Mucosa of stomach (tissue), 1 donor: ENCODE measurements around the gene MED26.

Source experiments
- H3K27me3 ChIP-seq: one replicate; pipeline ENCODE4 v1.7.0; 2013; ENCODE audit warnings: mild to moderate bottlenecking, low read length; ENCODE audit not compliant: control insufficient read depth, insufficient read depth
- H3K36me3 ChIP-seq: one replicate; pipeline ENCODE4 v1.7.0; 2013; ENCODE audit warnings: low read length; ENCODE audit not compliant: control insufficient read depth, insufficient read depth
- H3K4me1 ChIP-seq: one replicate; pipeline ENCODE4 v1.7.0; 2013; ENCODE audit warnings: mild to moderate bottlenecking, low read length; ENCODE audit not compliant: control insufficient read depth, insufficient read depth
- H3K4me3 ChIP-seq: one replicate; pipeline ENCODE4 v1.7.0; 2013; ENCODE audit warnings: low read length
- H3K9ac ChIP-seq: one replicate; pipeline ENCODE4 v1.7.0; 2013; ENCODE audit warnings: mild to moderate bottlenecking, low read length, moderate library complexity
- H3K9me3 ChIP-seq: one replicate; pipeline ENCODE4 v1.7.0; 2013; ENCODE audit warnings: mild to moderate bottlenecking, low read length, moderate library complexity; ENCODE audit not compliant: control insufficient read depth
- donor health status: Pancreatic carcinoma.

Gene MED26

DNA sequence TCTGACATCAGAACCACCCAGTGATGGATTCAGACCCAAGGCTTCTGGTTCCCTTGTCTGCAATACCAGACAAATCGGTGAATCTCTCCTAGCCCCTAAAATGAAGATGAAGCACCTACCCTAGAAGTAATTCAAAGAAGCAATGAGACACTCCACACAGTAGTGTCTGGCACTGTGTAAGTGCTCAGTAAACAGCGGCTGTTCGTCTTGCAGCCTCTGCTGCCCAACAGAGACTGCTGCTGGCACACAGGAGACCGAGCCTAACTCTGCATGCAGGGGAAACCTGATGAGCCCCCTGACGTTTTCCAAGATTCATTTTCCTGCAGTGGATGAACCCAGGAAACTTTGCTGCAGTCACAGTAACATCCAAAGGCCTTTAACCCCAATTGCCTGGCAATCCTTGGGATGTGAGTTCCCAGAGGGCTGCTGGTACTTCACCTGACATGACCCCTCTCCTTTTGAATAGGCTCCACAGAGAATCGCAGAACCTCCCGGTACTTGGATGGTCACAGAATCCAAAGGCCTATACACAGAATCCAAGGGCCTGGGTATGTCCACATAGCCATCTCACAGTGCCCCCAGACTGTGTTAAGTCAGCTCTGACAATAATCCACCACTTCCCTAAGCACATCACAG is 6.7 kb downstream of the MED26 start:
- Histone ChIP-seq H3K4me1 (peaks cover 20% of the 10 kb centered on the region), H3K4me3 (no peak overlapping the region), H3K9ac (no peak overlapping the region), H3K9me3 (no peaks in the 10 kb centered on the region), H3K27me3 (no peaks in the 10 kb centered on the region), H3K36me3 (no peaks in the 10 kb centered on the region)

DNA sequence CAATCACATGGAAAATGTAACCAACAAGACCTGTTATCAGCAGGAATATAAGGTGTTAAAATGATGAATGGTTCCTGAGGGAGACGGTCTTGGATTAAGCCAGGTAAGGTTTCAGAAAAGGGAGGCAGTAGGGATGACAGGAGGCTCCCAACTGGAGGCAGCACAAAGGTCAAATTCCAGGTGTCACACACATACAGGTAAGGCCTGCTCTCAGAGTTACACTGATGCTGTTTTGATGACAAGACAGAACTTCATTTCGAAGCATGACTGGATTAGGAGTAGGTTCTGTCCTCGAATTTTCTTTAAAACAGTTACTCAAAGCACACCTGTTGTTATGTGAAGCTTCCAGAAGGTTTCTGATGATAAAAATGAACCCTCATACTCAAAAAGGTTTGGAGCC is 7.4 kb downstream of the MED26 start:
- H3K4me3 ChIP-seq, result no peak overlapping the region
- no peaks in the 10 kb centered on the region for H3K9me3 ChIP-seq
- no peaks in the 10 kb centered on the region for H3K27me3 ChIP-seq
- H3K9ac ChIP-seq, result no peak overlapping the region
- peaks cover 20% of the 10 kb centered on the region for H3K4me1 ChIP-seq
- H3K36me3 ChIP-seq, result no peaks in the 10 kb centered on the region

DNA sequence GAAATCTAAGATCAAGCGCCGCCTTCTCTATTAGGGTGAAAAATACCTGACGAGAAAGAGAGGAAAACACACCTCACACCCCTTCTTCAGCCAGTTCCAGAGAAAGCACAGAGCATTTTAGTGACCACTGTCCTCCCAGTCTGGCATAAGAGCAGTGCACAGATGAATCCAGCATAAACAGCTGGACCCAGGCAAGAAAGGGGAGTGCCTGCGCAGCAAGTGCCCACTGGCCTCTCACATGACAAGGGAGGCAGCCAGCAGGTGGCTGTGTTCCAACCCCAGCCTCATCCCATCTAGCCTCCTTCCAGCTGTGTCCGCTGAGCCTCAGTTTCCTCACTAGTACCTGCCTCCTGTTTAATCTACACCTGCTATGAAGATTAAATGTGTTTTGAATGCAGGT is 8.0 kb downstream of the MED26 start:
- no peaks in the 10 kb centered on the region for H3K9me3 ChIP-seq
- H3K4me3 ChIP-seq, result no peak overlapping the region
- H3K36me3 ChIP-seq, result no peaks in the 10 kb centered on the region
- no peaks in the 10 kb centered on the region for H3K27me3 ChIP-seq
- H3K9ac ChIP-seq, result no peak overlapping the region
- peaks cover 20% of the 10 kb centered on the region for H3K4me1 ChIP-seq

DNA sequence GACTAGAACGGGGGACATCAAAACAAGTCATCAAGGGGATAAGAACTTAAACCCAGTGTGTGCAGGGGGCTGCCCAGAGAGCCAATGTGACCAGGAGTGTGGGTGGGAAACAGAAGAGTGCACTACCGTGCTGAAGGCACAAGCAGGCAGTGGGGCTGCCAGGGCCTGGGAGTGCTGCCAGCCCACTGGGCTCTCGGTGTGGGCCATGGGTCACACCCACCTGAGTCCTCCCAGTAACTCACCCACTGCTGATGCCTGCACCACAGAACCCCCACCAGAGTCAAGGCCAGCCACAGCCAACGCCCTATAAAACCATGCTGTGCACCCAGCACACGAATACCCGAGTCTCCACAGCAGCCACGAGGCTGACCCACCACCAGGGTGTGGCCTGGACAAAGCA is 8.5 kb downstream of the MED26 start:
- Histone ChIP-seq H3K4me3 (no peak overlapping the region), H3K9ac (no peak overlapping the region), H3K36me3 (no peaks in the 10 kb centered on the region), H3K27me3 (no peaks in the 10 kb centered on the region), H3K9me3 (no peaks in the 10 kb centered on the region), H3K4me1 (peaks cover 20% of the 10 kb centered on the region)

DNA sequence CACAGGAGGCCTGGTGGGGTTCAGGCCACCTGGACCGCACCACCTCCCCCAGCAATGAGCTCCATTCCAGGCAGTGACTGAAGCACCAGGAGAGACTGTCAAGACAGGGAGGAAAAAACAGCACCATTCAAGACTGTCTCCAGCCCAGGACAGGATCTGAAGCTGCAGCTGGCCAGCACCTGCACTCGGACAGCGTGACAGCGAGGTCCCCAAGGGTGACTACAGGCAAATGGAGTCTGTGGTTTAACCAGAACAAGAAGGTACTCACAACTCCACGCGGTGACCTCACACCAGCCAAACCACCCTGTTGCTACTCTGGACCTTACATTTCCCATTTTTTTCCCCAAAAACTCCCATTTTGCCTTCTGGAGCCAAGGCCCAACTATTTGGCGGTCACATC is 9.8 kb downstream of the MED26 start:
- H3K27me3 ChIP-seq, result no peaks in the 10 kb centered on the region

DNA sequence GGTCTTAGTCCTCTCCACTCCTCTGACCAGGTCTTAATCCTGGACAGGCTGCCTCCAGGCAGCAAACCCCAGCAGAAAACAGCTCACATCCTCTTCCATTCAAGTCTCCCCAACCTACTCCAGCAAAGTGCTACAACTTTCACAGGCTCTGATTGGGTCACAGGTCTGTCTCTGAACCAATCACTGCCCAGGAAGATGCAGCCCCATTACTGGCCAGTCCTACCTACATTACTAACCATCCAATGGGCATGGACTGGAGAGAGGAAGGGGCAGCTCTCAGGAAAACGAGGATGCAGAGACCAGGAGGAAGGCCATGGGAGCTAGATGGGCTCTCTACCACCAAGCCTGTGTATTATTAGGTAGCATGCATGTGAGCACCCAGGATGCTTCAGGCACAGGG is 12.2 kb downstream of the MED26 start:
- Histone ChIP-seq H3K36me3 (no peaks in the 10 kb centered on the region), H3K4me3 (no peak overlapping the region), H3K9me3 (no peaks in the 10 kb centered on the region), H3K27me3 (no peaks in the 10 kb centered on the region), H3K9ac (no peak overlapping the region), H3K4me1 (peaks cover 19% of the 10 kb centered on the region)

More for the DNA sequence above, 9.8 kb downstream of the MED26 start:
- Histone ChIP-seq H3K9me3 (no peaks in the 10 kb centered on the region), H3K36me3 (no peaks in the 10 kb centered on the region), H3K4me1 (peaks cover 20% of the 10 kb centered on the region), H3K4me3 (no peak overlapping the region), H3K9ac (no peak overlapping the region)

DNA sequence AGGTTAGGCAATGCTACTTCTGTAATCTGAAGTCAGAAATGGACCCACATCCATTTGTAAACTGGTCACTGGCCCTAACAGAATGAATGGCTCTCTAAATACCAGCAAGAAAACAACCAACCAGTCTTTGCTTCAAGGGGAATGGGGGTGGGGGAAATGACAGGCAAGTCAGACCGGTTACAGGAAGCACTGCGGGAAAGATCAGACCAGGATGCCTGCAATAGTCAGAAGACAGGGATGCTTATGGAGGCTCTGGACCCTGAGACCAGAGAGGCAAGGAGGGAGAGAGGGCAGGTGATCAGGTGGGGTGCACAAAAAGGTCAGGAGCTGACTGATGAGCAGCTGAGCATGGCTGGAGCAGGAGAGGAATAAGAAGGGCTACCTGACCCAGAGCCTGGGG is 13.1 kb downstream of the MED26 start:
- Histone ChIP-seq H3K4me3 (no peak overlapping the region), H3K9me3 (no peaks in the 10 kb centered on the region), H3K9ac (no peak overlapping the region), H3K4me1 (peaks cover 11% of the 10 kb centered on the region), H3K36me3 (no peaks in the 10 kb centered on the region), H3K27me3 (no peaks in the 10 kb centered on the region)

DNA sequence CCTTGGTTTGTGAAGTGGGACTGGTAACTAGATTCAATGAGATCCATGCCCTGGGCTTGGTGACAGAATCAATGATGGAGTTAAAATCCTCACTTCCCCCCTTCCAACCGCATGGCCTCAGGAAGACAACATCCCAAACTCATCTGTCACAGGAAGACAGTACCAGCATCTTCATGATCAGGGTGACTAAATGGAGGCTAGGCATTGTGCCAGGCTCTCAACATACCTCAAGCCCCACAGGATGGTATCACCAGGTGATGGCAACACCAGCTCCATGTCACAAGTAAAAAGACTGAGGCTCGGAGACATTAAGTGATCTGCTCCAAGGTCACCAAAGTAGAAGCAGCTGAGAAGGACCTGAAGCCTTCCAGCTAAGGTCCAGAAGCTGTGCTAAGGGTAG is 14.2 kb downstream of the MED26 start:
- Histone ChIP-seq H3K4me1 (peaks cover under 1% of the 10 kb centered on the region), H3K9me3 (no peaks in the 10 kb centered on the region), H3K36me3 (no peaks in the 10 kb centered on the region), H3K27me3 (no peaks in the 10 kb centered on the region), H3K4me3 (no peak overlapping the region), H3K9ac (no peak overlapping the region)

DNA sequence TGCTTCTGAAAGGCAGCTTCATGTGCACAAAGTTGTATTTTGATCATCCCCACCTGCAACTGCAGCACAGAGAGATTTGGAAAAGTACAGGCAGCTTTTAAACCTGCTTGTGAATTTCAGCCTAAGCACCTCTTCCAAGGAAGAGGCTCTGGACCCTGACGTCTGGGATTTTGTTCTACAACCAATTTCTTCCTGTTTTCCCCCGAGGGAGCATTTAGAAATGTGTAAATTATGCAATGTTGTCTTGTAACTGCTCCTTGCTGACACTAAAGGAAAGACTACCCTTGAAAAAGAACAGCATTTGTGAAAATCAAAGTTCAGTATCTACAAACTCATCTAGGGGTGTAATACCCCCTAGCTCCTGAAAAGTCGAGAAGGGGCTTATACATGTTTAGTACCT is 15.4 kb downstream of the MED26 start:
- Histone ChIP-seq H3K4me1 (peaks cover 12% of the 10 kb centered on the region), H3K9ac (no peak overlapping the region), H3K9me3 (no peaks in the 10 kb centered on the region), H3K27me3 (no peaks in the 10 kb centered on the region), H3K4me3 (no peak overlapping the region), H3K36me3 (no peaks in the 10 kb centered on the region)

DNA sequence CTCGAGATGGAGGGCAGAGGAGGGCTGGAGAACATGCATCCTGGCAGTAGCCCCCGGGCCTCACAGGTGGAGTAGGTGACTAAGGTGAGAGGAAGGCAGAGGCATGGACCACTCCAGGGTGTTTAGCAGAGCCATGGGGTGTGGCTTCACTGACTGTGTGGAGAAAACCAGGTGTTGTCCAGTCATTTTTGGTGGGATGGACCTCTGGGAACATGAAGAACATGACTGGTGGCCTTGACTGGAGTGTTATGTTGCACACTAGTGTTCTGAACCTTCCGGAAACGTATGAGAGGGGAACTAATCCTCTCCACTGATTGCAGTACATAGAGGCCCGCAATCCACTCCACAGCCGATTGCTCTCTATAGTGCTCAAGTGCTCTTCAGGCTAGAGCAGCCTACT is 16.9 kb downstream of the MED26 start:
- H3K36me3 ChIP-seq, result no peaks in the 10 kb centered on the region
- H3K9me3 ChIP-seq, result no peaks in the 10 kb centered on the region
- no peaks in the 10 kb centered on the region for H3K27me3 ChIP-seq
- peaks cover 14% of the 10 kb centered on the region for H3K4me1 ChIP-seq
- no peak overlapping the region for H3K4me3 ChIP-seq
- no peak overlapping the region for H3K9ac ChIP-seq

DNA sequence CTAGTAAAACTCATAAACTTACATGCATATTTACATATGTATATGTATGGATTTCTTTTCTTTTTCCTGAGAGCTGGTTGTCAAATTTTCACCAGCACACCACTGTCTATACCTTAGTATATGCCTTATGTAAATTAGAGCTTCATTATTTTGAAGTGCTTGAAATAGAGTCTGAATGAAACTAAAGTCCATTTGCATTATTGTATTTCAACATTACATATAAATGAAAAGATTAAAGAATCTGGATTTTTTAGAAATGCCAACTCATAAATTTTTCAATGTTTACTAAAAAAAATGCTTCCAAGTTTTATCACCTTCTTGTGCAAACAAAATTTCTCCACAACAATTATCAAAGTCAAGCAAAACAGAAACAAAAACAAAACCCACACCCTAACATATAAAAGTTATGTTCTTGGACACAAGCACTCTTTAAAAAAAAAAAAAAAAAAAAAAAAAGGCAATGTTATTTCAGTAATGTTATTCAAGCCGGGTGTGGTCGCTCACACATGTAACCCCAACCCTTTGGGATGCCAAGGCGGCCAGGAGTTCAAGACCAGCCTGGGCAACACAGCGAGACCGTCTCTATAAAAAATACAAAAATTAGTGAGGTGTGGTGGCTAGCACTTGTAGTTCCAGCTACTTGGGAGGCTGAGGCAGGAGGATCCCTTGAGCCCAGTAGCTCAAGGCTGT is 18.3 kb downstream of the MED26 start:
- Histone ChIP-seq H3K4me3 (no peak overlapping the region), H3K9me3 (no peaks in the 10 kb centered on the region), H3K4me1 (peaks cover 24% of the 10 kb centered on the region), H3K27me3 (no peaks in the 10 kb centered on the region), H3K9ac (no peak overlapping the region), H3K36me3 (no peaks in the 10 kb centered on the region)

DNA sequence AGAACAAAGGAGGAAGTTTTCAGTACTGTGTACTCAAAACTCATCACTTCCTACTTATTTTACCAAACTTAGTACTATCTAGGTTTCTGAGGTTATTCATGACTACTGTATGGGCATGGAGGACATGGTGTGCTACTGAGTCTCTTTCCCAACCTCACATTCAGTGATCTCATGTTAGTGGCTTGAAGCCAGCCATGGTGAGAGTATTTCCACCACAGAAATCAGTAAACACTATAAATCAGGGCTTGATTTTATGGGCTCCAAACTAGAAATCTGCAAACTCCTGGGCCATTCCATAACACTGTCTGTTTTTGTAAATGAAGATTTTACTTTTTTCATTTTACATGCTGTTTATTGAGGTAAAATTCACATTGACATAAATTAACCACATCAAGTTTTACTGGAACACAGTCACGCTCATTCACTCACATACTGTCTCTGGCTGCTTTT is 19.7 kb downstream of the MED26 start:
- H3K4me1 ChIP-seq, result peaks cover 24% of the 10 kb centered on the region
- no peak overlapping the region for H3K9ac ChIP-seq

More for the DNA sequence above, 19.7 kb downstream of the MED26 start:
- H3K9me3 ChIP-seq, result no peaks in the 10 kb centered on the region
- no peak overlapping the region for H3K4me3 ChIP-seq
- H3K36me3 ChIP-seq, result no peaks in the 10 kb centered on the region
- no peaks in the 10 kb centered on the region for H3K27me3 ChIP-seq
